ENCODE data around the gene AP2S1.
"Not testable (repeated sequence)": the region's sequence is repeated elsewhere in the genome, so short reads cannot be mapped to it uniquely, and the experiment has no call there.

AP2S1 gene

DNA sequence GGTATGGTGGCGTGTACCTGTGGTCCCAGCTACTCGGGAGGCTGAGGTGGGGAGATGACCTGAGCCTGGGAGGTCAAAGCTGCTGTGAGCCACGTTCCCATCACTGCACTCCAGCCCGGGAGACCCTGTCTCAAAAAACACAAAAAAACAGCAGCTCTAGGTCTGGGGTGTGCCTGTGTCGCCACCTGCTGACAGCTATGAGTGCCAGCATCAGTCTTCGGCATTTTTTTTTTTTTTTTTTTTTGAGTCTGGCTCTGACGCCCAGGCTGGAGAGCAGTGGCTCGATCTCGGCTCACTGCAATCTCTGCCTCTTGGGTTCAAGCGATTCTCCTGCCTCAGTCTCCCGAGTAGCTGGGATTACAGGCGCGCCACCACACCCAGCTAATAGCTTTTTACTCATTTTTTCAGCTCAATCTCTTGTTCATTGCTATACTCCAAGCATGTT is 10.1 kb downstream of the AP2S1 start:
- peak; percentile 44 to 52 for DNase-seq

DNA sequence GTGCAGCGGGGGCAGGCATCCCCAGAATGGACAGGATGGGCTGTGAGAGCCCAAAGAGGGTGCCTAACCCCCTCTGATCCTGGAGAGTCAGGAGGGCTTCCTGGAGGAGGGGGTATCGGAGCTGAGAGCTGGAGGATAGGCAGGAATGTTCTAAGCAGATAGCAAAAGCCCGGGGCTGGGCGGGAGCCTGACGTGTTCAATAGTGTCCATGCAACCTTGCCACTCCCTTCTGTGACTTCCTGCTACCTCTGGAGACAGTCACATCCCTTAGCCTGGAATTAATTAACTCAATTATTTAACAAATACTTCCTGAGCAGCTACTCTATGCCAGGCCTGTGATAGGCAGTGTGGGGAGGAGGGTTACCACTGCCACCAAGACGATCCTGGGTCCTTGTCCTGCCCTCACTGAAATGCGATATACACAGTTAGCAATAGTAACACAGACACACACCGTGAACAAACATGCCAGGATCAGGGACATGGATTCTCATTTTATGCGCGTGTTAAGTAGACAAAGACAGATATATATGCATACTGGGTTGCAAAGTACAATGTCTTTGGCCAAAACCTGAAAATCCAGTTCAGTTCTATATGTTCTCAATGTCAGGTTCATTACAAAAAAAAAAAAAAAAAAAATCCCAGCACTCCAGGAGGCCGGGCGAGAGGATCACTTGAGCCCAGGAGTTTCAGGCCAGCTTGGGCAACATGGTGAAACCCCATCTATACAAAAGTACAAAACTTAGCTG is 10.7 kb downstream of the AP2S1 start:
- no peak for DNase-seq

DNA sequence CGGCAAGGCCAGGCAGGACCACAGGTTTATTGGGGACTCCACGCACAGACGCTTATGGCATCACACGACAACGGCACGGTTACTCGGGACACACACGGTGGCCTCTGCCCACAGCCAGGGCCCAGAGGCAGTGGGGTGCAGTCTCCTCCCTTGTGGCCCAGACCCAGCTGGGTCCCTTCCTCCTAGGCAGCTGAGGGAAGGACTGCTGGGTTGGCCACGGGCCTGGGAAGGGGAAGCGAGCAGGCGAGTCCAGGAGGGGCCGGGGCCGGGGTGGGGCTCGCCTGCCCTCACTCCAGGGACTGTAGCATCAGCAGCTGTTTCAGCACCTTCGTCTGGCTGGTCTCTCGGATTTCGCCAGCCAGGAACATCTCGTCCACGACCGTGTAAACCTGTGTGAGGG is 12.5 kb downstream of the AP2S1 start:
- no peak for DNase-seq

DNA sequence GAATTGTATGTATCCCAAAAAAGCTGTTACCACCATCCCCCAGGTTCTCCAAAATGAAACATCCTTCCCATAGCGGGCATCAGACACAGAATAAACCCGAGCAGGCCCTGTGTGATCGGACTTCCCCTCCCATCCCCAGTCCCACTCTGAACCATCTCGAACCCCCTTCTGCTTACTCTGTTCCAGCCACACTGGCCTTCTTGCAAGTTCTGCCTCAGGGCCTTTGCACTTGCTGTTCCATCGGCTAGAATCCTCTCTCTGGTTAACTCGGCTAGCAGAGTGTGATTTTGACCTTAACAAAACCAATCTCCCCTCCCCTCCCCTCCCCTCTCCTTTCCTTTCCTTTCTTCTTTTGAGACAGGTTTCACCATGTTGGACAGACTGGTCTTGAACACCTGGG is 15.7 kb downstream of the AP2S1 start:
- DNase-seq: no peak

DNA sequence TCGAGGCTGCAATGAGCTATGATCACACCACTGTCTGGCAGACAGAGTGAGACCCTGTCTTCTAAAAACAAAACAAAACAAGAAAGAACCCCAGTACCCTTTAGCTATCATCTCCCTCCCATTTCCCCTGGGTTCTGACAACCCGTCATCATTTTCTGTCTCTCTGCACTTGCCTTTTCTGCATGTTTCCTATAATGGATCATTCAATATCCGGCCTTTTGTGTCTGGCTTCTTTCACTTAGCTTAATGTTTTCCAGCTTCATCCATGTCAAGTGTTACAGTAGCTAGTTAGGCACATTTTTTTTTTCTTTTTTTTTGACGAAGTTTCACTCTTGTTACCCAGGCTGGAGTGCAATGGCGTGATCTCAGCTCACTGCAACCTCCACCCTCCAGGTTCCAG is 16.5 kb downstream of the AP2S1 start:
- no peak for DNase-seq

DNA sequence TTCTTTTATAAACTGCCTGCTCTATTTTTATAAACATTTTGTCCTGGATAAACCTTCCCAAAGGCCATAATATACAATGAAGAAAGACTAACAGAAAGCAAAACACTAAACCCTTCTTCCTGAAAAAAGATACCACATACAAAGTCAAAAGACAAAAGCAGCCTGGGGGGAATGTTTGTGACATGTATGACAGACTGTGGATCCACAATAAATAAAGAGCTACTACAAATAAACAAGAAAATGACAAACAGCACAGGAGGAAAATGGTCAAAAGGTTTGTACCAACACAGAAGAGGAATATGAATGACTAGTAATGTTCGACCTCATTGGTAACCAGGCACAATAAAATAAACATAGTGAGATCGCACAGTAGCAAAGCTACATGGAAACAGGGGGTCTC is 19.8 kb downstream of the AP2S1 start:
- no peak for DNase-seq

DNA sequence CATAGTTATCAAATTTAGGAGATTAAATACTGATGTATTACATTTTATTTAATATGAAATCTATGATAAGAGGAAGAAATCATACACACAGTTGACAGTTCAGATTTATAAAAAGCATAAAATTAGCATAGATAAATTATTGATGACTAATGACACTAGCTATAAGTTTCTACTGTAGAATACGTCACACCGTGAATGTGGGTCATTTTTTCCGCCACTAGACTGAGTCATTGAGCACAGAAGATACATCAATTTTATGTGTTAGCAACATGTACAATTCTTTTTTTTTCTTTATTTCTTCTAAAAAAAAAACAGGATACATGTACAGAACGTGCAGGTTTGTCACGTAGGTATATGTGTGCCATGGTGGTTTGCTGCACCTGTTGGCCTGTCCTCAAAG is 22.2 kb downstream of the AP2S1 start:
- DNase-seq: no peak

DNA sequence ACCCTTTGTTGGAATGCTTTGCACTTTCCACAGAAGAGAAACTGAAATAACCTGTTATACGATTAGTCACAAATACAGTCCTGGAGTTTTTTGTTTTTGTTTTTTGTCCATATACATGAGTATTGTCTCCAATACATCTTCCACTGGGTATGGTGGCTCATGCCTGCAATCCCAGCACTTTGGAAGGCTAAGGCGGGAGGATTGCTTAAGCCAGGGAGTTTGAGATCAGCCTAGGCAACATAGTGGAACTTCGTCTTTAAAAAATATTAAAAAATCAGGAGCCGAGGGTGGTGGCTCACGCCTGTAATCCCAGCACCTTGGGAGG is 25.0 kb downstream of the AP2S1 start:
- DNase-seq: no peak

DNA sequence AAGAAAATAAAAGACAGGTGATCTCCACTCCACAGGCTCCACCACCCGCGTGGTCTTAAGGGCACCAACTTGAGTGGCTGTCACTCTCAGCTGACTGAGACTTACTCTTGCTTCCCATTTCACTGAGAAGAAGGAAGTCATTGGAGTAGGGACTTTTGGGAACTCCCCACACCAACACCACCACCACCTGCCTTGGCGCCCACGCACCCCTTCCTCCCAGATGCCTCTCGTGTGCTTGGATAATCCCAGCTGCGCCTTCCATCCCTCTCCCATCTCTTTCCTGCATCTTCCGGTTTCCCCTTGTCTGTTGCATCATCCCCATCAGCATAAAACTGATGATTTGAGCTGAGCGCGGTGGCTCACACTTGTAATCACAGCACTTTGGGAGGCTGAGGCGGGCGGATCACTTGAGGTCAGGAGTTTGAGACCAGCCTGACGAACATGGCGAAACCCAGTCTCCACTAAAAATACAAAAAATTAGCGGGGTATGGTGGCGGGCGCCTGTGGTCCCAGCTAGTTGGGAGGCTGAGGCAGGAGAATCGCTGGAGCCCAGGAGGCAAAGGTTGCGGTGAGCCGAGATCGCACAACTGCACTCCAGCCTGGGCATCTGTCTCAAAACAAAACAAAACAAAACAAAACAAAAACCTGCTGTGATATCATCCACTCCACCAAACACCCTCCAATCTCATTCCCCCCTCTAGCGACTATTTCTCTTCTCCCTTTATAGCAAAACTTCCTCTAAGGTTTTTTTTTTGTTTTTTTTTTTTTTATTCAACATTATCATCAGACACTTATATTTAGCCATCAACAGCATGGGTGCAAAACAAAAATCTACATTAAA is 25.5 kb downstream of the AP2S1 start:
- DNase-seq: no peak

DNA sequence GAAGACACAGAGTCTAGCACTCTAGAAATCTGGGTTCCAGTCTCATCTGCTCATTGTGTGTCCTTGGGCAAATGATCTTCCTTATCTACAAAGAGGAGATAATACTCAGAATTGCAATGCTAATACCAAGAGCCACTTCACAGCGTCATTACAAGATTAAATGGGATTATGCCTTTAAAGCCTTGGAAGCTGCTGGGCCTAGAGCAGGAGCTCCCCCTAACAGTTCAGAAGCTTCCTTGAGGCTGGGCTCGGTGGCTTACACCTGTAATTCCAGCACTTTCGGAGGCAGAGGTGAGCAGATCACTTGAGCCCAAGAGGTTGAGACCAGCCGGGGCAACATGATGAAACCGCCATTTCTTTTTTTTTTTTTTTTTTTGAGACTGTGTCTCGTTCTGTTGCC is 27.6 kb downstream of the AP2S1 start:
- no peak for DNase-seq

DNA sequence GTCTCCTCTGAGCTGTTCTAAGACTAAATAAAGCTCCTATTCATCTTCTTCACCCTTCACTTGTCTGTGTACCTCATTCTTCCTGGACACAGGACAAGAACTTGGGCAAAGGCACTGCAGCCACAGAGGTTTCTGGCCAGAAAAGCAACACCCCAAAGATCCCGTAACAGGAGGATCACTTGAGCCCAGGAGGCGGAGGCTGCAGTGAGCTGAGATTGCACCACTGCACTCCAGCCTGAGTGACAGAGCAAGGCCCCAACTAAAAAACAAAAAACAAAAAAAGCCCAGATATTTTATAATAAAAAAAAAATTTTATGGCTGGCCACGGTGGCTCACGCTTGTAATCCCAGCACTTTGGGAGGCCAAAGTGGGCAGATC is 28.2 kb downstream of the AP2S1 start:
- not testable (repeated sequence) for DNase-seq

DNA sequence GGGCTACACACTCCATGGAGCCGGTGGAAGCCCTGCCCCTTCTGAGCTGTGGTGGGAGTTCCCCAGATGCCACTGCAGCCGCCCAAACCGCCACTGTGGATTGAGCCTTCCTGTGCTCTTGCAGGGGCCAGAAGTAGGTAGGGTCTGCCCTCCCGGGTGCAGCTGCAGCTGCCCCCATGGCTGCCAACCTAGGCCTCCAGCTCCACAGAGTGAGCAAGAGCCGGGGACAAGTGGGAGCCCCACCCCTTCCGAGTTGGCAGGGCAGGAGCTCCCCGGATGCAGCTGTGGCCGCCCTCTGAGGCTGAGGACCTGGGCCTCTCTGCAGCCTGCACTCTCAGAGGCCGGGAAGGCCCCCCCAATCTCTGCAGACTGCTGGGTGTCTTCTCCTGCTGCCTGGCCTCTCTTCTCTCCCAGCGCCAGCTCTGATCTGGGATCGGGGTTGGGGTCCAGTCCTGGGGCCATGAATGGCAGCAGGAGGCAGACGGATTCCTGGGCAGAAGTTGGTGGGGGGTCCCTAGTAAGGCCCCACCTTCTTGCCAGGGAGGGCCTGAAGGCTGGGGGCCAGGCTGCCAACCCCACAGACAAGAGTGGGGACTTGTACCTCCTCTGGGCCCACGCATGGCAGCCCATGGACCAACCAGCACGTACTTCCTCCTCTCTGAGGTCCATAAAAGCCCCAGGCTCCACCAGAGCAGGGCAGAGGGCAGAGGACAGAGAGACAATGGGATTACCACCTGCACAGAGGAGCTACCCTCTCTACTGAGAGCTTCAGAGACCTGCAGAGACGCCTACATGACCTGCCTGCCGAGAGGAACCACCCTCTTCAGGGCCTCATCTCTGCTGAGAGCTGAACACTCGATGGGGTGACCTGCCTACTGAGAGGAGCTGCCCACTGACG is 28.9 kb downstream of the AP2S1 start:
- DNase-seq: no peak

DNA sequence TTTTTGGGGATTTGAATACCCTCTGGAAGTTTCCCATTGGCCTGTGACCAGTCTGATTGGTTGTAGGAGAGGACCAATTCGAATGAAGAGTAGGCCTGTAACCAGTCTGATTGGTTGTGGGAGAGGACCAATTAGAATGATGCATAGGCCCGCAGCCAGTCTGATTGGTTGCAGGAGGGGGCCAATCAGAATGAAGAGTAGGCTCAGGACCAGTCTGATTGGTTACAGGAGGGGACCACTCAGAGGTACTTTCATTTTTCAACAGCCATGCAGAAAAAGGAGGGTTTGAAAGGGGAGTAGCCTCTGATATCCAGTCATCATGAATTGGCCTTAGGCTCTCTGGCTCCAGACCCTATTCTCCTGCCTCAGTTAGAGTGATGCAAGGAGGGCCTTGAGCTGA is 31.8 kb downstream of the AP2S1 start:
- DNase-seq: no peak

DNA sequence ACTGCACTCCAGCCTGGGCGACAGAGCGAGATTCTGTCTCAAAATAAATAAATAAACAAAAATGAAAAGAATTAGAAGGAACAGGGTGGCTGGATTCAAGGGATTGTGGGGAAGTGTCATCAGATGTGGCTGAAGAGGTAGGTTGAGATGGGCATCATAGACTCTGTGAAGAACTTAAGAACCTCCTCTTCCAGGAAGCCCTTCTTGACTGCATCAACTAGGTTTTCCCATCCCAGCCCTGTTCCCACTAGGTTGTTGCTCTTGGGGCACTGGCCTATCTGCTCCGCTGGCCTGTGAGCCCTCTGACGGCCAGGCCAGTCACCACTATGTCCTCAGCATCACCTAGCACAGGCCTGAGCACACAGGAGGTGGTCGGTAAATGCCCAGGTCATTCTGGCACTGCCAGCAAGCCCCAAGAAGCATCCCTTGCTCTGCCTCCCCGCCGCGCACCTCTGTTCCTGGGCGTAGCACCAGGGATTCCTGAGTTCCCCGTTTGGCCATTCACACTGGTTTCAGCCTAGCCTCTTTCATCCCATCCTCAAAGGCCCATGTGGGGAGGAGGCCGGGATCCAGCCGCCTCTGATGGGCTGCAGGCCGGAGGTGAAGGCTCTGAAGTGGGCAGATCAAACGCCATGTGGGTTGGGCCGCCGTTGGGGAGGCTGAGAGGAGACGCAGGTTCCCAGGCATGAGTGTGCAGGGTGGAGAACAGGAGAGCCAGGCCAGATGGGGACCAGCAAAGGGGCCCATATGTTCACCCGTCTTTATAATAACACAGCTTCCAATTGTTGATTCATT is 34.6 kb downstream of the AP2S1 start:
- DNase-seq: no peak

DNA sequence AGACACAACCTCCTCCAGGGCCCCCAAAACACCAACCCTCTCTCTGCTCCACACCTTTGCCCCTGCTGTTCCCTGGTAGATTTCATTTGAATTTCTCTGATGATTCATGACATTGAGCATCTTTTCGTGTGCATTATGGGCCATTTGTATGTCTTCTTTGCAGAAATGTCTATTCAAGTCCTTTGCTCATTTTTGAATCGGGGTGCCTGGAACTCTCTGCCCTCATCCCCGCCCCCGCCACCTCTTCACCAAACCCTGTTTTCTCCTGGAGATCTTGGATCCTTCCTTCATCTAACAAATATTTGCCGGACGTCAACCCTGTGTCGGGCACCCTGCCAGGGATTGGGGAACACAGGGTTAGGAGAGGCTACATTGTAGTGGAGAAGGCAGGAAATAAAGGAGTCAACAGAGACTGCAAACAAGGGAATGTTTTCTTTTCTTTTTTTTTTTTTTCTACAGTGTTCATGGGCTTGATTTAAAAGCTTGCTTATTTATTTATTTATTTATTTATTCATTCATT is 36.7 kb downstream of the AP2S1 start:
- DNase-seq: peak; percentile 27 to 48

DNA sequence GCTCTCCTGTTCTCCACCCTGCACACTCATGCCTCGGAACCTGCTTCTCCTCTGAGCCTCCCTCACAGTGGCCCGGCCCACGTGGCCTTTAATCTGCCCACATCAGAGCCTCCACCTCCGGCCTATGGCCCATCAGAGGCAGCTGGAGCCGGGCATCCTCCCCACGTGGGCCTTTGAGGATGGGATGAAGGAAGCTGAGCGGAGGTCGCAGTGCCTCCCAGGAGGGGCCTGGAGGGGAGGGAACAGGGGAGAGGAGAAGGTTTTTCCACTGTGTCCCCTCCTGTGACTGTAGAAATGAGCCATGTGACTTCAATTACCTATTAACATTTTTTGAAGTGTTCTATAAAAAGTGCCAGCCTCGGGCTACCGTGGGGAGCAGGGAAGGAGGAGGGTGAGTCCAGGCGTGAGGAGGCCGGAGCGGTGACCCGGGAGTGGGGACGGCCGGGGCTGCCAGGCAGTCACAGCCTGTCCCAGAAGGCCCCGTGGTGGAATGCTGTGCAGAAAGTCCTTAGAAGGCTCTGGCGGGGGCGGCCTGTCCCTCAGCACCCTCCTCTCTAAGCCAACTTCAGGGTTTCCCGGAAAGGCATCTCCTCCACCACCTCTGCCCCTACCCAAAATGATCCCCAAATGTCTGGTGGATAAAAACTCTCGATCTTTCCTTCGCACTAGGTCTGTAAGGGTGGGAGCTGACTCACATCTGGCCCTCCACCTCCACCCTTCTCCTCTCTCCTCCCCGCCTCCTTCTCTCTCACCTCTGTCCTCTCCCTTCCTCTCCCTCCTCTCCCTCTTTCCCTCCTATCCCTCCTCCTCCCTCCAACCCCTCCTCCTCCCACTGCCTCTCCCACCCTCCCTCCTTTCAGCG is 37.4 kb downstream of the AP2S1 start:
- DNase-seq: no peak

DNA sequence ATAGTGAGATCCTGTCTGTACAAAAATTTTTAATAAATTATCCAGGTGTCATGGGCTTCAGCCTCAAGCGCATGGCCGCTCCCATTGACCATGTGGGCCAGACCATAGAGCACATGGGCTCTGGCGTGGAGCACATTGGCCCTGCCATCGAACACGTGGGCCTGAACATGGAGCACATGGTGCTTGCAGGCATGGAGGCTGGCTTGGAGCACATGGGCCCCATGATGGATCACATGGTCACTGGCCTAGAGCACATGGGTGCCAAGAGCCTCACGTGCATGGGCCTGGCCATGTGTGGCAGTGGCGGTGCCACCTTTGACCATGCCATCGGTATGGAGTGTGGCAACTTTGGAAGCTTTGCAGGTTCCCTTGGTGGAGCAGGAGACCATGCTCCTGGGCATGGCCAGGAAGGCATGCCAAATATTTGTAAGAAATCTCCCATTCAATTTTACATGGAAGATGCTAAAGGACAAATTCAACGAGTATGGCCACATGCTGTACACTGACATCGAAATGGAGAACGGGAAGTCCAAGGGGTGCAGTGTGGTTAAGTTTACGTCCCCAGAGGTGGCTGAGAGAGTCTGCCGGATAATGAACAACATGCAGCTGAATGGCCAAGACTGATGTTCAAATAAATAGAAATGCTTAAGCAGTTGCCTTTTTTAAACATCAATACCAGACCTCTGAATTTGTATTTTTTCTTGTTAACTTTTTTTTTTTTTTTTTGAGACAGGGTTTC is 40.9 kb downstream of the AP2S1 start:
- DNase-seq: no peak

DNA sequence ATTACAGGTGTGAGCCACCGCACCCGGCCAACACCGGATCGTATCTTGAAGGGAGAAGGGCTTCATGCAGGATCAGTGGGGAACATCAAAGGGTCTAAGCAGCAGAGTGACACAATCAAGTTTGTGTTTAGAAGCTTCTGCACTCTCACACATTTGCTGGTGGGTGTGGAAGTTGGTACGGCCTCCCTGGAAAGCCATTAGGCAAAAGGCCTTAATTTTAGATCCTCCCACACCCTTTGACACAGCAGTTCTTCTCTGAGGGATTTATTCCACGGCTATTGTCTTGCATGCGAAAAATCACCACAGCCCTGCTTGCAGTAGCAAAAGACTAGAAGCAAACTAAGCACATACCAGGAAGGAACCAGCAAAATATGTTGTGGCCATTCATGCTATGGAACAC is 44.0 kb downstream of the AP2S1 start:
- DNase-seq: no peak

DNA sequence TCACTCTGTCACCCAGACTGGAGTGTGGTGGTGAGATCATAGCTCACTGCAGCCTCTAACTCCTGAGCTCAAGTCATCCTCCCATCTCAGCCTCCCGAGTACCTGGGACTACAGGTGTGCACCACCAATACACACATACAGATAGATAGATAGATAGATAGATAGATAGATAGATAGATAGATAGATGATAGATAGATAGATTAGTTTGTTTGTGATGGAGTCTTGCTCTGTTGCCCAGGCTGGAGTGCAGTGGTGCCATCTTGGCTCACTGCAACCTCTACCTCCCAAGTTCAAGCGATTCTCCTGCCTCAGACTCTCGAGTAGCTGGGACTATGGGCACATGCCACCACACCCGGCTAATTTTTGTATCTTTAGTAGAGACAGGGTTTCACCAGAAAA is 46.2 kb downstream of the AP2S1 start:
- DNase-seq: not testable (repeated sequence)

DNA sequence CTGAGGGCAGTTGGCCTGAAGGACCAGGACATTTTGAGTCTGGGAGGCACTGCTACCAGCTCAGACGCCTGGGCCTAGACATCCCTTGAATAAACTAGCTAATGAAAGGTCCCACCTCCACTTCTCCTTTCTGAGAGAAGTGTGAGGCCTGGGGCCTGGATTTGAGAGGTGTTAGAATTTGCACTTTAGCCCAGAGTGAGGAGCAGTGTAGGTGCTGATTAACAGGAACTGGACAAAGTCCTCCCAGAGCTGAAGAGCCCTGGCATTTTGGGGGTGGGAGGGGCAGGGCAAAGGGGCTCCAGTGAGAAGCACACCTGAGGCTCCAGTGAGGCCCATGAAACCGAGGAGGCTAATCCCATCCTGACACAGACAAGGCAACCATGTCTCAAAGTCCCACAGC is 47.1 kb downstream of the AP2S1 start:
- no peak for DNase-seq

DNA sequence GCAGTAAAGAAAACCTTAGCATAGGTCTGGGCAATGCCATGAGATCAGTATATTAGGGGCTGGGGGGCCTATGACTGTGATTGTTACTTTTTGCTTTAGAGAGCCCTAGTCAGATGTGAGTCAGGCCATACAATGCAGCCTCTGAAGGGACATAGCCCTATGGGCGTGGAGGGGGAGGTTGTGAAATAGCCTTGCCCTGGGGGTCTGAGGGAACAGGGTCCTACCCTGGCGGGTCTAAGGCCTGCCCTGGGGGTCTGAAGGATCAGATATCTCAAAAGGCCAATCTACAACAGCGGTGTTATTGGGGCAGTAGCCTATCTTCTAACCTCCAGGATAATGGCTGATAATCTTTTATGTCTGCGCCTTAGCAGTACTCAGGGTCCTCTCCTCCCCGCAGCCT is 48.5 kb downstream of the AP2S1 start:
- no peak for DNase-seq
